SJSA1 (cell line): ENCODE measurements around the gene S100A8. TPM values are rescaled to one million over a fixed set of nuclear protein-coding genes. Genes with fewer than 3 reads are reported as not detected.
"Not testable (repeated sequence)": the region's sequence is repeated elsewhere in the genome, so short reads cannot be mapped to it uniquely, and the experiment has no call there.

Source experiments
- DNase-seq, 2 experiments: peaks; one replicate each; pipeline ENCODE4 v3.0.0-alpha.2; 2015 to 2020; ENCODE audit warnings: low spot score in 2 of 2, low read depth in 1 of 2
- H3K27ac ChIP-seq: fragments of 250-450 bp; sonication (Bioruptor Pico); 2 replicates; pipeline ENCODE4 v1.5.1; 2020; ENCODE audit warnings: mild to moderate bottlenecking, moderate library complexity
- H3K27me3 ChIP-seq: fragments of 250-450 bp; sonication (Bioruptor Pico); replicated peaks from 2 replicates; pipeline ENCODE4 v1.5.1; 2020; ENCODE audit warnings: mild to moderate bottlenecking, moderate library complexity
- H3K36me3 ChIP-seq: fragments of 250-450 bp; sonication (Bioruptor Pico); 2 replicates; pipeline ENCODE4 v1.5.1; 2020; ENCODE audit warnings: mild to moderate bottlenecking
- H3K4me1 ChIP-seq: fragments of 250-450 bp; sonication (Bioruptor Pico); replicated peaks from 2 replicates; pipeline ENCODE4 v1.6.1; 2021; ENCODE audit warnings: mild to moderate bottlenecking
- H3K4me3 ChIP-seq: fragments of 250-450 bp; sonication (Bioruptor Pico); 2 replicates; pipeline ENCODE4 v1.5.1; 2020; ENCODE audit warnings: mild to moderate bottlenecking
- H3K9me3 ChIP-seq: fragments of 250-450 bp; sonication (Bioruptor Pico); replicated peaks from 2 replicates; pipeline ENCODE4 v1.5.1; 2020; ENCODE audit warnings: mild to moderate bottlenecking
- total RNA-seq: library from RNA; depleted of rRNA; stranded (reverse); fragments of >200 nt; shearing (Covaris generic); gene quantifications from 2 replicates; pipeline ENCODE4 v1.2.3, GENCODE V29; 2014

S100A8 gene
- total RNA-seq, 1 experiment from 2014 or later = not detected

GRCh38 chr1:153428073-153428638 lies 37.3 kb upstream of the S100A8 start:
- Histone ChIP-seq H3K4me3 (no peak overlapping the region), H3K27me3 (no peaks in the 10 kb centered on the region), H3K9me3 (no peaks in the 10 kb centered on the region; the same call in 1 of the 2 replicates), H3K4me1 (no peaks in the 10 kb centered on the region), H3K27ac (no peak overlapping the region), H3K36me3 (no peaks in the 10 kb centered on the region)
- DNase-seq = no peak

- Histone ChIP-seq H3K9me3 (no peaks in the 10 kb centered on the region; the same call in 1 of the 2 replicates), H3K27ac (no peak overlapping the region), H3K4me3 (no peak overlapping the region), H3K36me3 (no peaks in the 10 kb centered on the region), H3K27me3 (no peaks in the 10 kb centered on the region), H3K4me1 (no peaks in the 10 kb centered on the region)
- DNase-seq = no peak
Measured at GRCh38 chr1:153426809-153427208, 35.9 kb upstream of the S100A8 start.

DNA sequence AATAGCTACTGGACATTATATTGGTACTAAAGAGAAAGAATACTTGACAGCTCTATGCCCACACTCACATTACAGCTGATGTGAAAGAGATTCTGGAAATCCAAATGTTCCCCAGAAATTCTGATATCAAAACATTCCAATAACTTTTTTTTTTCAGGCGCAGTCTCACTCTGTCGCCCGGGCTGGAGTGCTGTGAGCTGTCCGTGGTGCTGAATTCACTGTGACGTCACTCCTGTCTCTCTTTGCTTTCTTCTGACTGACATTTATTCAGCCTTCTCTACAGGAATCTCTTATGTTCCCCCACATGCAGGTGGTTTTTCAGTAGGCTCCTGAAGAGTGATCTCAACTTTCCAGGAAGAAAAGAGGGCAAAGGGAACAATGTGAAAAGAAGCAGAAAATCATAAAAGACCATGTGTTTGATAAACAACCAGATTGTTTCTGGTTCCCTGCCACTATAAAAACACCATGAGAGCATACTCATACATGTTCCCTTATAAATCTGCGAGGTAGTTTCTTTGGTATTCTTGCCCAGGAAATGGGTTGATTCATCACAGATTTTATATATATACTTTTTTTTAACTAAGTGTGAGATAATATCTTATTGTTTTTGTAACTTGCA lies 31.7 kb upstream of the S100A8 start:
- no peaks in the 10 kb centered on the region for H3K36me3 ChIP-seq

DNA sequence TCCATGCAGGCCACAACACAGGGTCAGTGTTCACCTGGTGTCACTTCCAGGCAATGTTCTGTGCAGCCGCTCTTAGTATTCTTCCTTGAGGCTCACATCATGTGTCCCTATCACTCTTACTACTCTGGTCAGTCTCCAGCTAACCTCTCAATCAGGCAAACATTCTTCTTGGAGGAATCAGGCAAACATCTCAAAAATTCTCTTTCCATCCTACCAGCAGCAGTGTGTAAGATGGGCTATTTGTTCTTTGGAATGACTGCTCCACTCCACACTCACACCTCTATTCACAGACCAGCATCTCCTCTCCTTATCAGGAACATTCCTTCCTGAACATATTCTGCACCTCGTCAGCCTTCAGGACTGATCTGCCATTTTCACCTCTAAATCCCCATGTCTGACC lies 29.4 kb upstream of the S100A8 start:
- peak in 1 of 2 experiments; percentile 23 for DNase-seq
- H3K4me3 ChIP-seq = no peak overlapping the region
- H3K27ac ChIP-seq = no peak overlapping the region
- H3K9me3 ChIP-seq = no peaks in the 10 kb centered on the region
- no peaks in the 10 kb centered on the region for H3K36me3 ChIP-seq
- H3K4me1 ChIP-seq = no peaks in the 10 kb centered on the region
- no peaks in the 10 kb centered on the region for H3K27me3 ChIP-seq

More for the DNA sequence above, 31.7 kb upstream of the S100A8 start:
- DNase-seq = peak; percentile 44 to 59
- H3K27me3 ChIP-seq = no peaks in the 10 kb centered on the region
- no peak overlapping the region for H3K27ac ChIP-seq
- no peaks in the 10 kb centered on the region for H3K4me1 ChIP-seq
- H3K9me3 ChIP-seq = no peaks in the 10 kb centered on the region
- no peak overlapping the region for H3K4me3 ChIP-seq

- H3K27ac ChIP-seq, H3K4me3 ChIP-seq, H3K36me3 ChIP-seq, H3K9me3 ChIP-seq, H3K4me1 ChIP-seq, H3K27me3 ChIP-seq: not testable (repeated sequence)
- DNase-seq = peak in 1 of 2 experiments; percentile 11
Measured at GRCh38 chr1:153419436-153419793, 28.5 kb upstream of the S100A8 start.

GRCh38 chr1:153418758-153419435 lies 28.0 kb upstream of the S100A8 start:
- not testable (repeated sequence) for H3K4me1 ChIP-seq, H3K4me3 ChIP-seq, H3K27me3 ChIP-seq, H3K27ac ChIP-seq, H3K36me3 ChIP-seq, H3K9me3 ChIP-seq
- peak in 1 of 2 experiments; percentile 16 for DNase-seq

GRCh38 chr1:153417136-153417888 lies 26.4 kb upstream of the S100A8 start:
- no peaks in the 10 kb centered on the region for H3K27me3 ChIP-seq
- H3K36me3 ChIP-seq = no peaks in the 10 kb centered on the region
- DNase-seq = peak in 1 of 2 experiments; percentile 9
- no peaks in the 10 kb centered on the region for H3K4me1 ChIP-seq
- H3K27ac ChIP-seq = no peak overlapping the region
- H3K4me3 ChIP-seq = no peak overlapping the region
- H3K9me3 ChIP-seq = no peaks in the 10 kb centered on the region

- peak in 1 of 2 experiments; percentile 20 for DNase-seq
- no peak within 1 kb of the TSS for H3K27ac ChIP-seq
- no peaks in the 10 kb centered on the region for H3K27me3 ChIP-seq
Measured at GRCh38 chr1:153415850-153416570, 25.1 kb upstream of the S100A8 start, which contains the start of gene S100A7A. Gene S100A7A, plus strand, starts transcription at chr1:153416520. Its CDS starts 1,563 bp downstream, at chr1:153418083.

DNA sequence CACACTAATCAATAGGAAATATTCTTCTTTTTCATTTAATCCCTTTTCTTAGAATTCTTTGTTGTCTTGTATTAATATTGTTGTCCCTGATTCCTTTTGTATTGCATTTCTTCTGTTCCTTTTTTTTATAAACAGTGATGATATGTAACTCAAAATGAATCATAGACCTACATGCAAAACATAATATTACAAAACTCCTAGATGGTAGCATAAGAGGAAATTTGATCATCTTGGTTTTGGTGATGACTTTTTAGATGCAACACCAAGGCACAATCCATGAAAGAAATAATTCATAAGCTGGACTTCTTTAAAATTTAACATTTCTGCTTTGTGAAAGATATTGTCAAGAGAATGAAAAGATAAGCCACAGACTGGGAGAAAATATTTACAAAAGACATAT lies 23.1 kb upstream of the S100A8 start:
- H3K27me3 ChIP-seq, H3K4me3 ChIP-seq, H3K4me1 ChIP-seq, H3K27ac ChIP-seq, H3K9me3 ChIP-seq, H3K36me3 ChIP-seq, DNase-seq: not testable (repeated sequence)

More at GRCh38 chr1:153415850-153416570, 25.1 kb upstream of the S100A8 start, which contains the start of gene S100A7A:
- no peaks in the 10 kb centered on the region for H3K9me3 ChIP-seq
- no peaks in the 10 kb centered on the region for H3K4me1 ChIP-seq
- no peak within 1 kb of the TSS for H3K4me3 ChIP-seq
- H3K36me3 ChIP-seq = no peaks in the 10 kb centered on the region

GRCh38 chr1:153407274-153407673 lies 16.4 kb upstream of the S100A8 start:
- not testable (repeated sequence) for H3K4me3 ChIP-seq, H3K36me3 ChIP-seq, H3K9me3 ChIP-seq, H3K27me3 ChIP-seq, H3K27ac ChIP-seq, H3K4me1 ChIP-seq, DNase-seq

DNA sequence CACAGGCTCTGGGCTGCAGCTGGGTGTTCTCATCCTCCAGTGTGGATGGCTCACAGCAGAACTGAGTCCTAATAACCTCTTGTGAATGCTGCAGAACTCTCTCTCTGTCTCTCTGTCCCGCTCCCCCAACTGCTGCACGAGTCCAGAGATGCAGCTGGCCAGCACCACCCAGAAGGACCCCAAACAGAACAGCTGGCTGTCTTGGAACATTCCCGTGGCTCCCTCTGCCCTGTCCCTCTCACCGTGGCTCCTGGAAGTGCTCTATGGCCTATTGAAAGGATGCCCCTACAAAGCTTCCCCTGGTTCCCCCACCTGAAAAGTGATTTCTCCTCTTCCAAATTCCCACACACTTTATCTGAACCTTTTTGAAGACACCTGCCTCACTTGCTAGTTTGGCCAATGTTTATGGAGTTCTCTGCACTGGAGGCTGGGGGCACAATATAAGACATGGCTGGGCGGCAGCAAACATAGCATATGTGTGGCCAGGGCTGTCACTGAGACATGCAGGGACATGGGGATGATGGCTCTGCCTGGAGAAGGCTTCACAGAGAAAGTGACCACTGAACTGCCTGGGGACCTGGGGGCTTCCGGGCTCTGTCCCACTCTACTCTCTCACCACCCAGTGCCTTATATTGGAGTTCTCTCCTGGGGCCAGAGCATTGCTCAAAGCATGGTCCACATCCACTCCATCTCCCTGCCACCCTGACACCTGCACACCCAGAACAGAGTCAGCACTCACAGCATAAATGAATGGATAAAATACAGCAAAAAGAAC lies 15.1 kb upstream of the S100A8 start:
- H3K36me3 ChIP-seq, DNase-seq, H3K4me1 ChIP-seq, H3K27ac ChIP-seq, H3K4me3 ChIP-seq, H3K9me3 ChIP-seq, H3K27me3 ChIP-seq: not testable (repeated sequence)

DNA sequence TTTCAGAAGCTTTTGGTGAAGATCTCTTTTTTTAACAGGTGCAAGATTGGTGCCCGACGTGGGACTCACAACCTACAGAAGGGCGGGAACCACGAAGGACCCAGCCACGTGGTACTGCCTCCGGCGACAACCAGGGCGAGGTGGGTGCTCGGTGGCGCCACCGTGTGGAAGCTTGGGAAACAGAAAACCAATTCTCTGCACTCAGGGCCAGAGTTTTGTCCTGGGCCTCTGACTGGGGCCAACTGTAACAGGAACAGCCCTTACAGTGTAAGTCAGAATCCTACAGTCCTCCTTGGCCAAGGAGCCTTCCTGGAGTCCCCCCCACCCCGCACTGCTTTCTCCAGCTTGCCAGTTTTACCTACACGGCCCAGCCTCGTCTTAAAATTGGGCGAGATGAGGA lies 13.9 kb upstream of the S100A8 start:
- no peaks in the 10 kb centered on the region for H3K9me3 ChIP-seq
- no peak for DNase-seq
- no peaks in the 10 kb centered on the region for H3K4me1 ChIP-seq
- H3K36me3 ChIP-seq = no peaks in the 10 kb centered on the region
- no peak overlapping the region for H3K27ac ChIP-seq
- no peak overlapping the region for H3K4me3 ChIP-seq
- peaks cover 20% of the 10 kb centered on the region for H3K27me3 ChIP-seq
